ENCODE results near the gene CHST10.
"Not testable (repeated sequence)": the region's sequence is repeated elsewhere in the genome, so short reads cannot be mapped to it uniquely, and the experiment has no call there.

- TF ChIP-seq POLR2AphosphoS5, POLR2A (IDR thresholded peaks at IDR 0.05): not testable (repeated sequence)
- TF ChIP-seq, protein P1, sequence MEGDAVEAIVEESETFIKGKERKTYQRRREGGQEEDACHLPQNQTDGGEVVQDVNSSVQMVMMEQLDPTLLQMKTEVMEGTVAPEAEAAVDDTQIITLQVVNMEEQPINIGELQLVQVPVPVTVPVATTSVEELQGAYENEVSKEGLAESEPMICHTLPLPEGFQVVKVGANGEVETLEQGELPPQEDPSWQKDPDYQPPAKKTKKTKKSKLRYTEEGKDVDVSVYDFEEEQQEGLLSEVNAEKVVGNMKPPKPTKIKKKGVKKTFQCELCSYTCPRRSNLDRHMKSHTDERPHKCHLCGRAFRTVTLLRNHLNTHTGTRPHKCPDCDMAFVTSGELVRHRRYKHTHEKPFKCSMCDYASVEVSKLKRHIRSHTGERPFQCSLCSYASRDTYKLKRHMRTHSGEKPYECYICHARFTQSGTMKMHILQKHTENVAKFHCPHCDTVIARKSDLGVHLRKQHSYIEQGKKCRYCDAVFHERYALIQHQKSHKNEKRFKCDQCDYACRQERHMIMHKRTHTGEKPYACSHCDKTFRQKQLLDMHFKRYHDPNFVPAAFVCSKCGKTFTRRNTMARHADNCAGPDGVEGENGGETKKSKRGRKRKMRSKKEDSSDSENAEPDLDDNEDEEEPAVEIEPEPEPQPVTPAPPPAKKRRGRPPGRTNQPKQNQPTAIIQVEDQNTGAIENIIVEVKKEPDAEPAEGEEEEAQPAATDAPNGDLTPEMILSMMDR (IDR thresholded peaks at IDR 0.05 in 8 of 11, conservative IDR thresholded peaks at IDR 0.05 in 3 of 11), result not testable (repeated sequence)
Observed at GRCh38 chr2:100456357-100456756, 38.9 kb upstream of the CHST10 start.

All from spleen (tissue), 7 donors.